GM19467 (cell line): ENCODE measurements around the gene WIPF2.

Experiments
- ATAC-seq: cut with Tn5 transposase; IDR thresholded peaks from one replicate; pipeline ENCODE4 v1.9.1; 2021; ENCODE audit warnings: mild to moderate bottlenecking, moderate library complexity; ENCODE audit not compliant: unreplicated experiment

WIPF2 gene

GRCh38 chr17:40244255-40244654 is 25.2 kb downstream of the WIPF2 start:
- no peak for ATAC-seq

- no peak for ATAC-seq
Observed at GRCh38 chr17:40247926-40248495, 28.9 kb downstream of the WIPF2 start.

- no peak for ATAC-seq
Observed at GRCh38 chr17:40248507-40248906, 29.4 kb downstream of the WIPF2 start.

GRCh38 chr17:40251576-40251975 is 32.5 kb downstream of the WIPF2 start:
- ATAC-seq: no peak

GRCh38 chr17:40253565-40253964 is 34.5 kb downstream of the WIPF2 start:
- no peak for ATAC-seq

- ATAC-seq: no peak
Observed at GRCh38 chr17:40259505-40259904, 40.4 kb downstream of the WIPF2 start.

GRCh38 chr17:40260528-40260927 is 41.4 kb downstream of the WIPF2 start:
- no peak for ATAC-seq

- ATAC-seq: no peak
Observed at GRCh38 chr17:40264458-40265185, 45.5 kb downstream of the WIPF2 start.

- no peak for ATAC-seq
Observed at GRCh38 chr17:40265337-40265736, 46.2 kb downstream of the WIPF2 start.

- ATAC-seq: no peak
Observed at GRCh38 chr17:40266882-40267281, 47.8 kb downstream of the WIPF2 start.

GRCh38 chr17:40268141-40268712 is 49.1 kb downstream of the WIPF2 start:
- ATAC-seq: no peak

- ATAC-seq: no peak
Observed at GRCh38 chr17:40278414-40278813, 59.3 kb downstream of the WIPF2 start.

GRCh38 chr17:40279402-40279801 is 60.3 kb downstream of the WIPF2 start:
- no peak for ATAC-seq

GRCh38 chr17:40281663-40282062 is 62.6 kb downstream of the WIPF2 start:
- no peak for ATAC-seq

- ATAC-seq: no peak
Observed at GRCh38 chr17:40283662-40284061, 64.6 kb downstream of the WIPF2 start.

GRCh38 chr17:40284085-40284713 is 65.1 kb downstream of the WIPF2 start:
- no peak for ATAC-seq

GRCh38 chr17:40286473-40286872 is 67.4 kb downstream of the WIPF2 start:
- no peak for ATAC-seq

GRCh38 chr17:40287159-40287493 is 68.0 kb downstream of the WIPF2 start:
- ATAC-seq: no peak

- peak; percentile 87 for ATAC-seq
Observed at GRCh38 chr17:40287494-40288369, 68.6 kb downstream of the WIPF2 start, which contains the start of gene CDC6. CDC6 (plus strand) TSS chr17:40287879; CDS start chr17:40289421, 1,542 bp downstream.

- no peak for ATAC-seq
Observed at GRCh38 chr17:40290629-40291280, 71.7 kb downstream of the WIPF2 start.
